Suppressor macrophage (primary cell): ENCODE data around the gene C13orf46.
A peak's percentile ranks its signal among the peaks of the same experiment; 100 is the strongest.

Source experiments
- DNase-seq, 4 experiments: peaks; one replicate each; pipeline ENCODE4 v3.0.0-alpha.2; 2020 to 2022

The C13orf46 gene

DNA sequence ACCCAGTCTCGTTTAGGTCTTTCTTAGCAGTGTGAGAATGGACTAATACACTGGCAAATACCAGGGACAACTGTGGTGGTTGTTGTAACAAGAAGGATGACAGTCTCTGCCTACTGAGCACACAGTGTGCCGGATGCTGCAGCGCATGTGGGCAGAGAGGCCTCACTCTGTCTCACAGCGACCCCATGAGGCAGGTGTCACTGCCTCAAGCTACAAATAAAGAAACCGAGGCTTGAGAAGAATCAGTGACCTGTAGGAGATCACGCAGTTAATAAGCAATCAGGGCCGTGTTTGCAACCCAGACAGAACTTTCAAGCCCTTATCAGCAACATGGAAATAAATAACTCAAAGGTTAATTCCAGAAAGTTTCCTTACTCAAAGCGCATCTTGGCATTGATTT lies 69.5 kb downstream of the C13orf46 start:
- DNase-seq: peak in 1 of 4 experiments; percentile 15

DNA sequence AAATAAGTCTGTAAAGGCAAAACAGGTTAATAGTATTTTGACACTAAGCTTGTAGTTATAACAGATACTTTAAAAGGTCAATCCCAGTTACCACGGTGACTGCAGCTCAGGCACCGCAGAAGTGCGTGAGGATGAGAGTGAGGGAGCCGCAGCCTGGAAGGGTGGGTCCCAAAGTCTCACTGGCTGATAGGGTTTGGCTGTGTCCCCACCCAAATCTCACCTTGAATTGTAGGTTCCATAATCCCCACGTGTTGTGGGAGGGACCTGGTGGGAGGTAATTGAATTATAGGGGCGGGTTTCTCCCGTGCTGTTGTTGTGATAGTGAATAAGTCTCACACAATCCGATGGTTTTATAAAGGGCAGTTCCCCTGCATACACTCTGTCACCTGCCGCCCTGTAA lies 70.0 kb downstream of the C13orf46 start:
- no peak for DNase-seq
